Mesothelial cell of epicardium (in vitro differentiated cells): ENCODE measurements around the gene SPRED1. TPM values are rescaled to one million over a fixed set of nuclear protein-coding genes. Genes with fewer than 3 reads are reported as not detected.

Experiments
- total RNA-seq: library from RNA; stranded (reverse); gene quantifications from 3 replicates; pipeline ENCODE4 v1.2.1, GENCODE V29; 2021

SPRED1 gene
- total RNA-seq, 1 donor from 2014 or later = 39.9 TPM

Other genes starting within 250 kb of the SPRED1 start
- 27.8 to 31.6 TPM (median 28.5 TPM) in 3 replicates for gene FAM98B, start 201.3 kb downstream of the SPRED1 start, total RNA-seq